DND-41 (cell line): ENCODE results near the gene CDKN1C.

ENCODE experiments used
- ATAC-seq: fragments of 200-7000 bp; cut with Tn5 transposase; 3 replicates; pipeline ENCODE4 v1.9.1; 2021; ENCODE audit warnings: low read depth; ENCODE audit not compliant: insufficient read depth
- DNase-seq: peaks from one replicate; pipeline ENCODE4 v3.0.0-alpha.2; 2020
- H2AFZ ChIP-seq: 2 replicates; pipeline ENCODE4 v1.6.0; 2012; ENCODE audit warnings: low read depth, low read length
- H3K27ac ChIP-seq: 2 replicates; pipeline ENCODE4 v1.5.1; 2012; ENCODE audit warnings: low read length, inconsistent platforms
- H3K27me3 ChIP-seq: fragments of 200-600 bp; sonication (generic); 2 replicates; pipeline ENCODE4 v1.6.0; 2012; ENCODE audit warnings: low read length, mild to moderate bottlenecking, inconsistent platforms; ENCODE audit not compliant: insufficient read depth, poor library complexity
- H3K36me3 ChIP-seq: 2 replicates; pipeline ENCODE4 v1.5.1; 2012; ENCODE audit warnings: low read length, inconsistent platforms; ENCODE audit not compliant: insufficient read depth
- H3K4me1 ChIP-seq: 2 replicates; pipeline ENCODE4 v1.5.1; 2012; ENCODE audit warnings: mild to moderate bottlenecking, low read length; ENCODE audit not compliant: insufficient read depth
- H3K4me2 ChIP-seq: 2 replicates; pipeline ENCODE4 v1.6.0; 2012; ENCODE audit warnings: mild to moderate bottlenecking, moderate library complexity, low read length, inconsistent platforms; ENCODE audit not compliant: insufficient read depth
- H3K4me3 ChIP-seq, 2 experiments: fragments of 200-600 bp in 1 of 2; shearing (Covaris generic) in 1 of 2; 2 replicates each; pipeline ENCODE4 v1.5.1; 2012 to 2016; ENCODE audit warnings: inconsistent platforms in 2 of 2, low read length in 2 of 2, mild to moderate bottlenecking in 2 of 2, low read depth in 1 of 2, moderate library complexity in 1 of 2
- H3K79me2 ChIP-seq: 2 replicates; pipeline ENCODE4 v1.6.0; 2012; ENCODE audit warnings: low read length, inconsistent platforms; ENCODE audit not compliant: insufficient read depth
- H3K9ac ChIP-seq: 2 replicates; pipeline ENCODE4 v1.6.0; 2012; ENCODE audit warnings: low read depth, mild to moderate bottlenecking, inconsistent platforms, low read length, moderate library complexity
- H3K9me3 ChIP-seq: 2 replicates; pipeline ENCODE4 v1.5.1; 2012; ENCODE audit warnings: low read length, moderate library complexity, mild to moderate bottlenecking, inconsistent platforms; ENCODE audit not compliant: insufficient read depth, severe bottlenecking
- H4K20me1 ChIP-seq: 2 replicates; pipeline ENCODE4 v1.6.0; 2012; ENCODE audit warnings: low read length; ENCODE audit not compliant: insufficient read depth
- EZH2 ChIP-seq: IDR thresholded peaks from 3 replicates; pipeline ENCODE4 v1.6.1; 2012; ENCODE audit warnings: borderline replicate concordance, low read depth, mild to moderate bottlenecking, moderate library complexity, low read length, inconsistent platforms; ENCODE audit not compliant: severe bottlenecking
- TF ChIP-seq, protein P1 (sequence below): IDR thresholded peaks from 2 replicates; pipeline ENCODE4 v1.5.1; 2012; ENCODE audit warnings: borderline replicate concordance, low read length, moderate library complexity, mild to moderate bottlenecking; ENCODE audit not compliant: poor library complexity, severe bottlenecking; ENCODE audit errors: extremely low read depth

Gene CDKN1C

DNA sequence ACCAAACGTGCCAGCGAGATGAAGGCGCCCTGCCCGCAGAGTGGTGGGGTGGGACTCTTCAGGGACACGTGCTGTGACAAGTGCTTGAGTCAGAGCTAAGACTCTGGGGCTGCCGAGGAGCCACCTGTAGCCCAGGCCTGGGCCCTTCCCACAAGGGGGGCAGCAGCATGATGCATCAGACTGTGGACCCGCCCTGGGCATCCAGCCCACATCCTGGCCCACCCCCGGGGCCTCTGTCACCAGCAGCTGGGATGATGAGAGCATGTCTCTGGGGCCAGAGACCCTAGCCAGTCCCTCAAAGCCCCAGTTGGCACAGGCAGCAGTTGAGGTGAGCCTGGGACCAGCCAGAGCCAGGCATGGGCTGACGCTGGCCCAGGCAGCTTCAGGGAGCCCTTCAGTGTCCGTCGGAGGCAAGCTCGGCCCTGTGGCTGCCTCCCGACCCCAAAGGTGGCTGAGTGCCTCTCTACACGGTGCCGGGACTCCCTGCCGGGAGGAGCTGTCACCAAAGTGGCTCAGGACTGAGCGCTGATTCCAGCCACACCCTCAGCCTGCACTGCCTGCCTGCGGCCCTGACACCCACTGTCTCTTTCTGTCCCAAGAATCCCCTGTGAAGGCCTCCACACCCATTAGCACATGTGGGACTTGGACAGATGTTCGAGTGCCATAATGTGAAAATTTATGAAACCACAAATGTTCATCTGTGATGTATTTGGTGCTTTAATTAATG is 41.3 kb downstream of the CDKN1C start:
- no peaks in the 10 kb centered on the region for H3K36me3 ChIP-seq
- ATAC-seq, result peak; percentile 86
- H3K79me2 ChIP-seq, result no peaks in the 10 kb centered on the region
- H4K20me1 ChIP-seq, result peaks cover 10% of the 10 kb centered on the region; the same call in 1 of the 2 replicates
- no peaks in the 10 kb centered on the region for H3K4me1 ChIP-seq
- no peak overlapping the region for H3K4me2 ChIP-seq
- DNase-seq, result peak; percentile 54
- H3K4me3 ChIP-seq, result no peak overlapping the region
- no peak for TF ChIP-seq EZH2
- TF ChIP-seq, protein P1, sequence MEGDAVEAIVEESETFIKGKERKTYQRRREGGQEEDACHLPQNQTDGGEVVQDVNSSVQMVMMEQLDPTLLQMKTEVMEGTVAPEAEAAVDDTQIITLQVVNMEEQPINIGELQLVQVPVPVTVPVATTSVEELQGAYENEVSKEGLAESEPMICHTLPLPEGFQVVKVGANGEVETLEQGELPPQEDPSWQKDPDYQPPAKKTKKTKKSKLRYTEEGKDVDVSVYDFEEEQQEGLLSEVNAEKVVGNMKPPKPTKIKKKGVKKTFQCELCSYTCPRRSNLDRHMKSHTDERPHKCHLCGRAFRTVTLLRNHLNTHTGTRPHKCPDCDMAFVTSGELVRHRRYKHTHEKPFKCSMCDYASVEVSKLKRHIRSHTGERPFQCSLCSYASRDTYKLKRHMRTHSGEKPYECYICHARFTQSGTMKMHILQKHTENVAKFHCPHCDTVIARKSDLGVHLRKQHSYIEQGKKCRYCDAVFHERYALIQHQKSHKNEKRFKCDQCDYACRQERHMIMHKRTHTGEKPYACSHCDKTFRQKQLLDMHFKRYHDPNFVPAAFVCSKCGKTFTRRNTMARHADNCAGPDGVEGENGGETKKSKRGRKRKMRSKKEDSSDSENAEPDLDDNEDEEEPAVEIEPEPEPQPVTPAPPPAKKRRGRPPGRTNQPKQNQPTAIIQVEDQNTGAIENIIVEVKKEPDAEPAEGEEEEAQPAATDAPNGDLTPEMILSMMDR, result no peak
- no peaks in the 10 kb centered on the region for H3K9me3 ChIP-seq
- no peak overlapping the region for H3K27ac ChIP-seq
- H3K9ac ChIP-seq, result no peak overlapping the region
- H2AFZ ChIP-seq, result no peak overlapping the region
- no peaks in the 10 kb centered on the region for H3K27me3 ChIP-seq

DNA sequence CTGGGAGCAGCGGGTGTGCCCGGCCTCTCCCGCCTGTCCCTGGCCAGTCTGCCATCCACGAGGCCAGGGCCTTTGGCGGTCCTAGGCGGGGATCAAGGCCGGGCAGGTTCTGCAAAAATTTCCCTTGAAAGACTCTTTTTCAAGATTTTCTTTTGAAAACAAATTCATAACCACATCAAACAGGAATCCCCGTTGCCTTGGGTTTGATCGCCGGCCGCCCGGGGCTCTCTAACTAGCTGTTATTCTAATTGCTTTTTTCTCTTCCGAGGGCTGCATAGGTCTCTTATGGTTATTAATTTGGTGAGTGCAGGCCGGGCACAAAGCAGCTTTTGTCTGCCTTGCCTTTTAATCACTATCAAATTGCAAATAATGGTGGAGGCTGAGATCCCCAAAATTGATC is 42.0 kb downstream of the CDKN1C start:
- ATAC-seq, result no peak
- Histone ChIP-seq H3K27ac (no peak overlapping the region), H3K9ac (no peak overlapping the region), H3K27me3 (no peaks in the 10 kb centered on the region), H3K36me3 (no peaks in the 10 kb centered on the region), H4K20me1 (peaks cover 10% of the 10 kb centered on the region; the same call in 1 of the 2 replicates), H2AFZ (no peak overlapping the region), H3K4me1 (no peaks in the 10 kb centered on the region), H3K4me2 (no peak overlapping the region), H3K79me2 (no peaks in the 10 kb centered on the region), H3K4me3 (no peak overlapping the region), H3K9me3 (no peaks in the 10 kb centered on the region)
- TF ChIP-seq EZH2, result no peak
- TF ChIP-seq, protein P1, result no peak
- no peak for DNase-seq

DNA sequence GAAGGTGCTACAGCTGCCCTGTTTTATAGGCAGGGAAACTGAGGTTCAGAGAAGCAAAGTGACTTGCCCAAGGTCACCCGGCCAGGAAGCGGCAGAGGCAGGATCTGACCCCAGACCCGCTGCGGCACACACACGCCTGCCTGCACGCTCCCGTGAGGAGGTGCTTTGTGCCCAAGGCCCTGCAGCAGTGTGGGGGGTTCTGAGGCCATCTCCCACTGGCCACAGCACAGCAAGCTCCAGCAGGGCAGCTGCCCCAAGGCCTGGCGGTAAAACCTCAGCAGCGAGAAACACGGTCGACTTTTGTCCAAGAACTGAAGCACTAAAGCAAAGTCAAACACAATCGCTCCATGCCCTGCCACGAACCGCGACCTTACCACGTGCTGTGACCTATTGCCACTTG is 42.7 kb downstream of the CDKN1C start:
- no peaks in the 10 kb centered on the region for H3K36me3 ChIP-seq
- H3K9ac ChIP-seq, result no peak overlapping the region
- peaks cover 10% of the 10 kb centered on the region; the same call in 1 of the 2 replicates for H4K20me1 ChIP-seq
- H3K4me3 ChIP-seq, result no peak overlapping the region
- no peaks in the 10 kb centered on the region for H3K27me3 ChIP-seq
- no peaks in the 10 kb centered on the region for H3K9me3 ChIP-seq
- ATAC-seq, result no peak
- no peak for DNase-seq
- no peak overlapping the region for H2AFZ ChIP-seq
- H3K79me2 ChIP-seq, result no peaks in the 10 kb centered on the region
- no peak for TF ChIP-seq EZH2
- TF ChIP-seq, protein P1, result no peak
- no peaks in the 10 kb centered on the region for H3K4me1 ChIP-seq
- H3K4me2 ChIP-seq, result no peak overlapping the region
- no peak overlapping the region for H3K27ac ChIP-seq
